Tibial nerve (tissue), 4 donors: Measurements from ENCODE around the gene SLC29A3.

Experiments used
- EP300 ChIP-seq, 2 donors: sonication (generic); formaldehyde crosslinking; IDR thresholded peaks; one replicate each; pipeline ENCODE4 v1.6.1; 2017; ENCODE audit warnings: antibody characterized with exemption in 2 of 2, mild to moderate bottlenecking in 1 of 2
- POLR2A ChIP-seq, 2 donors: fragments of 450-650 bp; IDR thresholded peaks; one replicate each; pipeline ENCODE4 v1.6.1; 2017; ENCODE audit warnings: antibody characterized with exemption in 2 of 2, mild to moderate bottlenecking in 2 of 2, moderate library complexity in 2 of 2
- TF ChIP-seq, protein P1 (sequence below), 5 experiments: fragments of 200-600 bp in 3 of 5; fragments of 450-650 bp in 2 of 5; sonication (generic) in 3 of 5; IDR thresholded peaks; one replicate each; pipeline ENCODE4 v1.5.1; 2016 to 2019; ENCODE audit warnings: antibody characterized with exemption in 5 of 5, mild to moderate bottlenecking in 3 of 5, moderate library complexity in 2 of 5

DNA sequence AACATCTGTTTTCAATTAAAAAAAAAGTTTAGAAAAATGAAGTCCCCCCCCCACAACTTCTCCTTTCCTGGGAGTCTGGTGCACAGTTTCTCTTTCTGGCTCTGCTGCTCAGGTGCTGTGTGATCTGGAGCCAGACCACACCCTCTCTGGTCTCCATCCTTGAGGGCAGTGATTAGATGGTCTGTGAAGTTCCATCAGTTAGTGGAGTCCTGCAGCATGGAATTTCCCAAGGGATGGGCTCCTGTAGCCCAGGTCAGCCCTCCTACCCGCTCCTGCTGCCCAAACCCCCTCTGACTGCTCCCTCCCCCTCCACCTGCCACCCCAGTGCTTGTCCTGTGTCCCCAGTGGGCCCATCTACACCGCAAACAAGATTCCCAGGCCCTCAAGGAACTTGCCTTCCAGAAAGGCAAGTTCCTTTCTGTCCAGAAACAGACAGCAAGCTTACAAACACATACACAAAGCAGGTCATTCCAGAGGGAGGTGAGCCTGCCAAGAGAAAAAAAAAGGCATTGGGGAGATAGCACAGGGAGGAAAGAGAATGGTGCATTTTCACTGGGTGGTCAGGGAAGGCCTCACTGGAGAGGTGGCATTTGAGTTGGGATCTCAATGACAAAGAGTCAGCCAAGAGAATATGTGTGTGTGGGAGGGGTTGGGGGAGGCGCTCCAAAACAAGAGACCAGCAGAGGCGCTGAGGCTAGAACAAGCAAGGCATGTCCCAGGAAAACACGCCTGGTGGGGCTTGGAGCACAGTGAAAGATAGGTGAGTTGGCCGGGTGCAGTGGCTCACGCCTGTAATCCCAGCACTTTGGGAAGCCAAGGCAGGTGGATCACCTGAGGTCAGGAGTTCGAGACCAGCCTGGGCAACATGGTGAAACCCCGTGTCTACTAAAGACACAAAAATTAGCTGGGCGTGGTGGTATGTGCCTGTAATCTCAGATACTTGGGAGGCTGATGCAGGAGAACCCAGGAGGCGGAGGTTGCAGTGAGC is 49.5 kb upstream of the SLC29A3 start:
- TF ChIP-seq, protein P1, sequence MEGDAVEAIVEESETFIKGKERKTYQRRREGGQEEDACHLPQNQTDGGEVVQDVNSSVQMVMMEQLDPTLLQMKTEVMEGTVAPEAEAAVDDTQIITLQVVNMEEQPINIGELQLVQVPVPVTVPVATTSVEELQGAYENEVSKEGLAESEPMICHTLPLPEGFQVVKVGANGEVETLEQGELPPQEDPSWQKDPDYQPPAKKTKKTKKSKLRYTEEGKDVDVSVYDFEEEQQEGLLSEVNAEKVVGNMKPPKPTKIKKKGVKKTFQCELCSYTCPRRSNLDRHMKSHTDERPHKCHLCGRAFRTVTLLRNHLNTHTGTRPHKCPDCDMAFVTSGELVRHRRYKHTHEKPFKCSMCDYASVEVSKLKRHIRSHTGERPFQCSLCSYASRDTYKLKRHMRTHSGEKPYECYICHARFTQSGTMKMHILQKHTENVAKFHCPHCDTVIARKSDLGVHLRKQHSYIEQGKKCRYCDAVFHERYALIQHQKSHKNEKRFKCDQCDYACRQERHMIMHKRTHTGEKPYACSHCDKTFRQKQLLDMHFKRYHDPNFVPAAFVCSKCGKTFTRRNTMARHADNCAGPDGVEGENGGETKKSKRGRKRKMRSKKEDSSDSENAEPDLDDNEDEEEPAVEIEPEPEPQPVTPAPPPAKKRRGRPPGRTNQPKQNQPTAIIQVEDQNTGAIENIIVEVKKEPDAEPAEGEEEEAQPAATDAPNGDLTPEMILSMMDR (IDR thresholded peaks at IDR 0.05): no peak
- no peak for TF ChIP-seq POLR2A (IDR thresholded peaks at IDR 0.05)
- no peak for TF ChIP-seq EP300 (IDR thresholded peaks at IDR 0.05)
